NB4 (cell line): Measurements from ENCODE around the gene DUOX1.

Experiments
- DNase-seq: peaks from one replicate; pipeline ENCODE4 v3.0.0; 2010; ENCODE audit warnings: low read depth
- H3K4me3 ChIP-seq: one replicate; pipeline ENCODE4 v1.5.1; 2011; ENCODE audit warnings: mild to moderate bottlenecking, low read depth, low read length, moderate library complexity
- MYC ChIP-seq: IDR thresholded peaks from 2 replicates; pipeline ENCODE4 v1.6.1; 2011; ENCODE audit warnings: low read depth, low read length
- POLR2A ChIP-seq: IDR thresholded peaks from 2 replicates; pipeline ENCODE4 v1.6.1; 2011; ENCODE audit warnings: mild to moderate bottlenecking; ENCODE audit not compliant: insufficient read length; ENCODE audit errors: extremely low read depth
- TF ChIP-seq, protein P1 (sequence below): IDR thresholded peaks from one replicate; pipeline ENCODE4 v1.5.1; 2012; ENCODE audit warnings: low read depth, low read length
- TF ChIP-seq, protein P2 (sequence below): IDR thresholded peaks from 2 replicates; pipeline ENCODE4 v1.6.1; 2011; ENCODE audit warnings: low read depth, low read length

DUOX1 gene

DNA sequence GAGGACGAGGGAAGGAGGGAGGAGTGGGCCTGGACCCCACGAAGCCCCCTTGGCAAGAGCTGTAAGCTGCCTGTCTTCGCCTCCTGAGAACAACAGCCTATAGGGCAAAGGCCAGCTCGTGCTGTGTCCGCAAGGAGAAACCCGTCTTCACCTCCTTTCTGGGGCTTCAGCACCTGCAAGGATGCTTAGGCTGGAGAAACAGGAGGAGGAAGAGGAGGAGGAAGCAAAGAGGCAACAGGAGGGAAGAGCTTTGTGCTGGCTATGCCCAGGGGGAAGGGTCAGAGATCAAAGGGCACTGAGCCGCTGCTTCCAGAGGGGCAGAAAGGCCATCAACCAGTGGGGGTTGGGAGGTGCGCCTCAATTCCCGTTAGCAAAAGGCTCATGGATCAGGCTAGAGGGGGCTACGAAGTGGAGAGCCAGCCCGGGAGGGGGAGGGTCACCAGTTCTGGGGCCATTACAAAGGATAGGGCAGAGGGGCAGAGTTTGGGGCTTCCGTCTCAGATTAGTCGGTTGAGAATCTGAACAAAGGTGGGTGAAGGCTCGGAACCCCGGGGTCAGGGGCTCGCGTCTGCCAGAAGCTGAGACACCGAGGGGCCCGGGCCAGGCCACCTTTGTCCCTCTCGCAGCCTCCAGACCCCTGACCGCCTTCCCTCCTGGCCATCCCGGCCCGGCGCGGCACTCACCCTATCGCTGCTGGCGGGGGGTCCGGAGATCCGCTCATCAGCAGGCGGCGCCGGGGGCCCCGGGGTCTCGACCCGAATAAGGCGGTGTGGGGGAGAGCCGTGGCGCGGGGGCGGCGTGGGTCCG lies 57.2 kb downstream of the DUOX1 start:
- H3K4me3 ChIP-seq, result no peak overlapping the region
- no peak for DNase-seq
- TF ChIP-seq MYC, result no peak
- TF ChIP-seq POLR2A, result no peak
- TF ChIP-seq, protein P1, sequence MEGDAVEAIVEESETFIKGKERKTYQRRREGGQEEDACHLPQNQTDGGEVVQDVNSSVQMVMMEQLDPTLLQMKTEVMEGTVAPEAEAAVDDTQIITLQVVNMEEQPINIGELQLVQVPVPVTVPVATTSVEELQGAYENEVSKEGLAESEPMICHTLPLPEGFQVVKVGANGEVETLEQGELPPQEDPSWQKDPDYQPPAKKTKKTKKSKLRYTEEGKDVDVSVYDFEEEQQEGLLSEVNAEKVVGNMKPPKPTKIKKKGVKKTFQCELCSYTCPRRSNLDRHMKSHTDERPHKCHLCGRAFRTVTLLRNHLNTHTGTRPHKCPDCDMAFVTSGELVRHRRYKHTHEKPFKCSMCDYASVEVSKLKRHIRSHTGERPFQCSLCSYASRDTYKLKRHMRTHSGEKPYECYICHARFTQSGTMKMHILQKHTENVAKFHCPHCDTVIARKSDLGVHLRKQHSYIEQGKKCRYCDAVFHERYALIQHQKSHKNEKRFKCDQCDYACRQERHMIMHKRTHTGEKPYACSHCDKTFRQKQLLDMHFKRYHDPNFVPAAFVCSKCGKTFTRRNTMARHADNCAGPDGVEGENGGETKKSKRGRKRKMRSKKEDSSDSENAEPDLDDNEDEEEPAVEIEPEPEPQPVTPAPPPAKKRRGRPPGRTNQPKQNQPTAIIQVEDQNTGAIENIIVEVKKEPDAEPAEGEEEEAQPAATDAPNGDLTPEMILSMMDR, result no peak
- TF ChIP-seq, protein P2, sequence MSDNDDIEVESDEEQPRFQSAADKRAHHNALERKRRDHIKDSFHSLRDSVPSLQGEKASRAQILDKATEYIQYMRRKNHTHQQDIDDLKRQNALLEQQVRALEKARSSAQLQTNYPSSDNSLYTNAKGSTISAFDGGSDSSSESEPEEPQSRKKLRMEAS, result no peak

DNA sequence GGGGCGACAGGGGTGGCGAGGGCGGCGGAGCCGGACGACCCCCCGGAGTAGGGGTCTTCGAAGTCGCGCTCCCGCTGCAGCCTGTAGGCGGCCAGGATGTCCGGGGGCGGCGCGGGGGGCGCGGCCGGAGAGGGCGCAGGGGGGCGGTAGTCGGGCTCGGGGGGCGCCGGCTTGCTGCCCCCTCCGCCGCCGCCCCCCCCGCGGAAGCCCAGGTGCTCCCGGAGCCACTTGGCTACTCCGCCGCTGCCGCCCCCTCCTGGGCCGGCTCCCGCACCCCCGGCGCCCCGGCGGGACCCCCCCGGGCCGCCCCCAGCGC lies 57.7 kb downstream of the DUOX1 start:
- no peak for DNase-seq
- TF ChIP-seq POLR2A, result no peak
- TF ChIP-seq, protein P1, result no peak
- TF ChIP-seq, protein P2, result no peak
- no peak for TF ChIP-seq MYC
- H3K4me3 ChIP-seq, result no peak overlapping the region

DNA sequence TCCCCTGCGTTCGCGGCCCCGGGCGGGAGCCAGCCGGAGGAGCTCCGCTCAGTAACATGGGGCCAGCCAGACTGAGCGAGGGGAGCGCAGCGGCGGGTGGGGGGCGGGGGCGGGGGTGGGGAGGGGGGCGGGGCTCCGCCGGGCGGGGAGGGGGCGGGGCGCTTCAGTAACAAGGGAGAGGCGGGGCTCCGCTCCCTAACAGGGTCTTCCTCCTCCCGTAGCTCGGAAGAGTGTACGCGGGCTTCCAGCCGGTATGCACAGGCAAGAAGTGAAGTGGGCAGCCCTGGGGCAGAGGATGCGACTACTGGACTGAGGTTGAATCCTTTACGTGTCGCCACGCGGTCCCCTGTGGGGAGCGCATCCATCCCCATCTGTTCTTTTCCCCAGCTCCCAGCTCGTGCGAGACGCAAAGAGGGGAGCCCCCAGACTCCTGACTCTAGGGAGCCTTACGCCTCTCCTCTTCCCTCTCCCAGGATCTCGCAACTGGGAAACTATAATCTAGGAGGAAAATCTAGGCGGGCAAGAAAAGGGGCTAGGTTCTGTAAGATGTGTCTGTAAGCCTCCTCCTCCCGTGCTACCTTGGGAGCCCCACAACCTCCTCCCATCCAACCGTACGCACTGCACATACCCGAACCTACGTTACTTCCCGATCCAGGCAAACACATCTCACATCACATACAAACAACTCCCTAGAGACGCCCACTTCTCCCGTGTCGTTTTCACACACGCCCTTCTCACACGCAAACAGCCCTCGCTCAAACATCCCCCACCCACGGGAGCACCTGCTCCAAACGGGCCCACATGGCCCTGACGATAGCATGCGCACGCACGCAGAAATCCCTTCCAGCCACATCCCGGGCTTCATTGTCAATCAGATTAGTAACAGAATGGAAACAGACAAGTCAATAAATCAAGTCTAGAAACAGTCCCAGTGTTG lies 58.4 kb downstream of the DUOX1 start, which contains the start of gene SHF:
SHF (minus strand) TSS at position 73 of the 937 bp plus-strand sequence; CDS start at position 58, 15 bp downstream.
- TF ChIP-seq POLR2A, result no peak
- no peak for TF ChIP-seq MYC
- TF ChIP-seq, protein P1, result no peak
- TF ChIP-seq, protein P2, result no peak
- peak; percentile 49 for DNase-seq
- H3K4me3 ChIP-seq, result peak within 1 kb of the TSS; percentile 32

DNA sequence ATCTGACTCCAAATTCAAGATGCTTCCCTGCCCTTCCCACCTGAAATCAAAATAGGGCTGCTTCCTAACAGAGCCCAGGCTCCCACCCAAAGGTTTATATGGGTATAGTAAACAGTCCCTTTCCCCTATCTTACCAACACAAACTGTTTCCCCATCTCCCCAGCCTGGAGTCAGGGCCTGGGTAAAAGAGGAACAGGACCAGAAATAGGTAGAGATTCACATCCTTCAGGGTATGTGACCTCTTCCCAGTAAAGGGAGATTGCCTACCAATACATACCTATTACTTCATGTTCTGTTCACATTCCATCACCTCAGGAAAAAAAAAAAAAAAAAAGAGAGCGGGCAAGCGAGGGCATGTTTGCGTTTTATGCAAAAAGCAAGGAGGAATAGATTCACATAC lies 67.7 kb downstream of the DUOX1 start:
- H3K4me3 ChIP-seq, result peak overlapping the region; percentile 80
- DNase-seq, result peak; percentile 28
- no peak for TF ChIP-seq POLR2A
- TF ChIP-seq, protein P2, result no peak
- TF ChIP-seq, protein P1, result no peak

DNA sequence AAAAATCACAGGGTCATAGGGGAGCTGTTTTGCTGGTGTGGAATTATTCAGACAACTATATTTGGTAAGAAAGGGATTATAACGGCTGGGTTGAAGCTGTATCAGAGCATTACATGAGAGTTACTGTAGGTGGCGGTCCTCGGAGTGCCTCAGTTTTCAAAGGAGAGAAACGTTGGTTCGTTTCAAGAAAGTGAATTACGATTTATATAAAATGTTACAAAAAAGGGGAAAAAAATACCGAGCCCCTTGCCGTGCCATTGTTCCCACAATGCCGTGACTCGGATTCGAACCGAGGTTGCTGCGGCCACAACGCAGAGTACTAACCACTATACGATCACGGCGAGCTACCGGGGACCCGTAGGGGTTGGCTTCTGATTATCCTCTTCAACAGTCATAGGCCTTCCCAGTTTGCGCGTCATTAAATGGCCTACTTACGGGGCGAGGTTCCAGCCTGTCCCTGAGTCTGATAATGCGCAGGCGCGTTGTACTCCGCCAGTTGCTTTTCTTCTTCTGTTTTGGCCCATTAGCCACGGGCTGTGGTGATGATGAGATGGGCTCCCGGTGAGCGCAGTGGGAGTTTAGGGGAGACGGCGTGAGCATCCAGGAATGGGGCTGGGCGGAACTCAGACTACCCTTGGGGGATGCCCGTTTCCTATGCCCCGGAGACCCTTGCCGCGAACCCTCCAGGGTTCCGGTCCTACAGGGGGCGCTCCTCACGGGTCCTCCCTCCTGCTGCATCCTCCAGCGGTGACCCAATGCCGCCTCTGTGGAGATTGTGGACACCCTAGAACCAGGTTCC lies 68.7 kb downstream of the DUOX1 start:
- peak; percentile 49; the same call in 1 of the 2 replicates for TF ChIP-seq MYC
- TF ChIP-seq, protein P1, result peak; percentile 70
- TF ChIP-seq, protein P2, result peak; percentile 53
- TF ChIP-seq POLR2A, result peak; percentile 76
- peak; percentile 93 for DNase-seq
- peak overlapping the region; percentile 80 for H3K4me3 ChIP-seq
